ENCODE data around the gene LMAN2L.

GRCh38 chr2:96756788-96757476, 17.1 kb upstream of the LMAN2L start:
- TF ChIP-seq CTCF (conservative IDR thresholded peaks at IDR 0.05 in 1 of 2, IDR thresholded peaks at IDR 0.05 in 1 of 2; ENCODE audit: low read depth in 1 of 2, low read length in 2 of 2) (no peak), EZH2 (IDR thresholded peaks at IDR 0.05; ENCODE audit: low read length, missing control alignments) (no peak)
